Measurements from ENCODE around the gene RIMBP2. TPM values are rescaled to one million over a fixed set of nuclear protein-coding genes. Genes with fewer than 3 reads are reported as not detected.

RIMBP2 gene
- total RNA-seq, 4 donors from 2014 or later, result not detected

- TF ChIP-seq, protein P1, sequence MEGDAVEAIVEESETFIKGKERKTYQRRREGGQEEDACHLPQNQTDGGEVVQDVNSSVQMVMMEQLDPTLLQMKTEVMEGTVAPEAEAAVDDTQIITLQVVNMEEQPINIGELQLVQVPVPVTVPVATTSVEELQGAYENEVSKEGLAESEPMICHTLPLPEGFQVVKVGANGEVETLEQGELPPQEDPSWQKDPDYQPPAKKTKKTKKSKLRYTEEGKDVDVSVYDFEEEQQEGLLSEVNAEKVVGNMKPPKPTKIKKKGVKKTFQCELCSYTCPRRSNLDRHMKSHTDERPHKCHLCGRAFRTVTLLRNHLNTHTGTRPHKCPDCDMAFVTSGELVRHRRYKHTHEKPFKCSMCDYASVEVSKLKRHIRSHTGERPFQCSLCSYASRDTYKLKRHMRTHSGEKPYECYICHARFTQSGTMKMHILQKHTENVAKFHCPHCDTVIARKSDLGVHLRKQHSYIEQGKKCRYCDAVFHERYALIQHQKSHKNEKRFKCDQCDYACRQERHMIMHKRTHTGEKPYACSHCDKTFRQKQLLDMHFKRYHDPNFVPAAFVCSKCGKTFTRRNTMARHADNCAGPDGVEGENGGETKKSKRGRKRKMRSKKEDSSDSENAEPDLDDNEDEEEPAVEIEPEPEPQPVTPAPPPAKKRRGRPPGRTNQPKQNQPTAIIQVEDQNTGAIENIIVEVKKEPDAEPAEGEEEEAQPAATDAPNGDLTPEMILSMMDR (IDR thresholded peaks at IDR 0.05; ENCODE audit: low read depth), result no peak
Observed at GRCh38 chr12:130372936-130373335, 343.2 kb downstream of the RIMBP2 start.

DNA sequence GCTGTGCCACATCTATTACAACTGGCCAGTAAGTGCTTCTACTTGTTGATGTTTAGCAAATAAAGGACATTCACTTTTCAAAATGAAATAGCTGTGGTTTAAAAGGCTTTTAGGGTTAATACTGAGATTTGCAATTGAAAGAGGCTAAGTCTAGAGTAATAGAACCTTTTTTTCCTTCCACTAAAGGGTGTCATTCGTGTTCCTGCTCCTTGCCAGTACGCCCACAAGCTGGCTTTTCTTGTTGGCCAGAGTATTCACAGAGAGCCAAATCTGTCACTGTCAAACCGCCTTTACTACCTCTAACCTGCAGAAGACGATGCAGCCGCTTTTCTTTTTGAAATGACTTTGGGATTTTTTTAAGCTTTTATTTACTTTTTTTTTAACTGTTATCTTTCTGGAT lies 344.8 kb downstream of the RIMBP2 start:
- TF ChIP-seq, protein P1 (IDR thresholded peaks at IDR 0.05; ENCODE audit: low read depth), result no peak

DNA sequence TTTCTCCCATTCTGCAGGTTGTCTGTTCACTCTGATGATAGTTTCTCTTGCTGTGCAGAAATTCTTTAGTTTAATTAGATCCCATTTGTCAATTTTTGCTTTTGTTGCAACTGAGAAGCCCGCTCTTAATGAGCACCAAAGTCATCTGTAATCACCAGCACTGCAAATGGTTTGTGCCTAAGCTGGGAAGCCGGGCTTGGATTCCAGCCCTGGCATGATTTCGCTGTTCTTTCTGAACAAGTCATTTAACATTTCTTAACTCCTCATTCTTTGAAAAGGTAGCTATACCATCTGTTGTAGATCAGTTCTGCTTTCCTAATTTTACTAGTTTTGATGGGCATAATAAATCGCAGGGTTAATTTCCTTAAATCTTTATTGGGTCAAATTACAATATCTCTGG lies 346.3 kb downstream of the RIMBP2 start:
- TF ChIP-seq, protein P1 (IDR thresholded peaks at IDR 0.05; ENCODE audit: low read depth), result no peak

GRCh38 chr12:130367523-130367922 lies 348.6 kb downstream of the RIMBP2 start:
- TF ChIP-seq, protein P1 (IDR thresholded peaks at IDR 0.05; ENCODE audit: low read depth), result no peak

DNA sequence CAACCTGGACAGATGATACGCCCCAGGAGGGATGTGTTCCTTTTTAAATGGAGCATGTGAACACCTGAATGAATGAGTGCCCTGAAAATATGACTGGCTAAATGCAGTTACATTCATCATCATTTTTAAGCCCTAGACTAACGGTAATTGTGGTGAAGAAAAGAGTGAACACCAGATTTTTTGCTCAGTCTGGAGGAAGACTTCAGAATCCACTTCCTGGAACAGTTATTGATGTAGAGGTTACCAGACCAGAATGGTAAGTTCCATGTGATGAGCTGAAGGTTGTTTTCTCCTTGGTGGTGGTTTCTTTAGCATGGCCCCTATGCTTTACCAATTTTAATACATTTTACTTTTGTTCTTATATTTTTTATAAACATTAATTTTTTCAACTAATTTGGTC lies 349.1 kb downstream of the RIMBP2 start:
- TF ChIP-seq, protein P1 (IDR thresholded peaks at IDR 0.05; ENCODE audit: low read depth), result no peak

DNA sequence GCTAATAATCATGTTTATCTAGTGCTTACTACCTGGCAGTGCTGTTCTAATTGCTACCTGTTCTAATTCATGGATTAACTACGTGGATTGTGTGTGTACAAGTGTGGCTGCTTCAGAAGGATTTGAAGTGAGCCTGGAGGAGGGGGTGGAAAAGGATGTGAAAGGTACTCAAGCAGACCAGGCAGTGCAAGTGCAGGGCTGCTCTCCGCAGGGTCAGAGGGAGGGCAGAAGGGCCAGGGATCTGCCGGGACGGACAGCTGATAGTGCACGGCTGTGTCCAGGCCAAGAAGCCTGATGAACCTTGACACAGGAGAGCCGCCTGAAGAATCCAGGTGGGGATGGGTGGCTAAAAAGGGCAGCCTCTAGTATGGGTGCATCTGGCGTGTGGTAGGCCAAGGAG lies 349.9 kb downstream of the RIMBP2 start:
- TF ChIP-seq, protein P1 (IDR thresholded peaks at IDR 0.05; ENCODE audit: low read depth), result no peak

GRCh38 chr12:130364578-130364977 lies 351.5 kb downstream of the RIMBP2 start:
- TF ChIP-seq, protein P1 (IDR thresholded peaks at IDR 0.05; ENCODE audit: low read depth), result no peak
